SU-DHL-6 (cell line): ENCODE data around the gene PEX26.

ENCODE experiments used
- CTCF ChIP-seq: fragments of 200-600 bp; sonication (generic); IDR thresholded peaks from one replicate; pipeline ENCODE4 v1.5.1; 2017; ENCODE audit warnings: antibody characterized with exemption, mild to moderate bottlenecking, low read length, moderate library complexity; ENCODE audit not compliant: insufficient read depth, poor library complexity, severe bottlenecking
- EZH2phosphoT487 ChIP-seq: fragments of 200-600 bp; sonication (generic), shearing (Covaris generic); conservative IDR thresholded peaks from 2 replicates; pipeline ENCODE4 v1.6.1; 2018; ENCODE audit warnings: mild to moderate bottlenecking, antibody characterized with exemption, low read length, moderate library complexity, mixed read lengths

GRCh38 chr22:18113680-18114394 is 36.0 kb downstream of the PEX26 start:
- TF ChIP-seq CTCF (no peak), EZH2phosphoT487 (no peak)
